ENCODE measurements around the gene FOXN3. TPM values are rescaled to one million over a fixed set of nuclear protein-coding genes. Genes with fewer than 3 reads are reported as not detected.
"Not testable (repeated sequence)": the region's sequence is repeated elsewhere in the genome, so short reads cannot be mapped to it uniquely, and the experiment has no call there.

FOXN3 gene
- total RNA-seq, 2 donors from 2014 or later = 75.3 to 104 TPM

- Mint-ChIP-seq H3K36me3 (peaks cover 19 to 37% of the 10 kb centered on the region in 2 donors), H3K27ac (peak overlapping the region in 1 of 2 donors; percentile 40), H3K9me3 (peaks cover 4% of the 10 kb centered on the region in 2 donors)
- ATAC-seq = no peak
- no peak for DNase-seq (ENCODE audit: low spot score in 2 of 2)
Measured at GRCh38 chr14:89175881-89176799, 240.9 kb downstream of the FOXN3 start.

- ATAC-seq (no peak), DNase-seq (ENCODE audit: low spot score in 2 of 2) (no peak)
- Mint-ChIP-seq H3K27ac (no peak overlapping the region), H3K9me3 (peaks cover 4% of the 10 kb centered on the region in 2 donors), H3K36me3 (peaks cover 28 to 55% of the 10 kb centered on the region in 2 donors)
Measured at GRCh38 chr14:89171628-89172027, 245.4 kb downstream of the FOXN3 start.

DNA sequence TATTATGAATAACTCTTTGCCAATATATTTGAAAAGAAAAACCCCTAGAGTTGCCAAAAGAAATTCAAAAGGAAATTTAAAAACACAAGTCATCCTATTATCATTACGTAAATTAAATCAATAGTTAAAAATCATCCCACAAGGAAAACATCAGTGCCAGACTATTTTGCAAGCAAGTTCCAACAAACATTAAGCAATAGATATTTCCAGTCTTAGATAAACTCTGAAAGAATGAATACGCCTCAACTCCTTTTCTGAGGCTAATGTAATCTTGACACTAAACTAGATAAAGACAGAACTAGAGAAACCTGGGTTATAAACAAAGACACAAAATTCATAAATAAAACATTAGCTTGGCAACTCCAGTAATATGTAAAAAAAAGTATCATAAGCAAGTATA is 245.9 kb downstream of the FOXN3 start:
- no peak for DNase-seq (ENCODE audit: low spot score in 2 of 2)
- Mint-ChIP-seq H3K9me3 (peaks cover 4% of the 10 kb centered on the region in 2 donors), H3K27ac (no peak overlapping the region), H3K36me3 (peaks cover 28 to 52% of the 10 kb centered on the region in 2 donors)
- no peak for ATAC-seq

DNA sequence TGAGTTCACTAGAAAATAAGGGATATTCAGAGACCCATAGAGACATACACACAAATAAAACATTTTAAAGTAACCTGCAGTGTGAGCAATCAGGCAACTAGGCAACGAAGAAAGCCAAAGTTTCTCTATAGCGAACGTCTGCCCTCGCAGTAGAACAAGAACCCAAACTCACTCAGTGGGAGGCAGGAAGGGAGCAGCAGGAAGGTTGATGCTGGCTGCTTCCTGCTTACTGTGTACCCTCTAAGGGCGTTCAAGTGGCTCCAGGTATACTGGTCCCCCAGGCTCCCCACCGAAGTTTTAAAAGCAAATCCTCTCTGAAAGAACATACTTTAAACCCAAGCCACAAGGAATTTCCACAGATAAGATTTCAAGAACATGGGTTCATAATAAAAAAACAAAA is 249.3 kb downstream of the FOXN3 start:
- ATAC-seq (no peak), DNase-seq (ENCODE audit: low spot score in 2 of 2) (no peak)
- Mint-ChIP-seq H3K27ac (peak overlapping the region in 1 of 2 donors; percentile 12), H3K36me3 (peaks cover 15 to 26% of the 10 kb centered on the region in 2 donors), H3K9me3 (peaks cover under 1% of the 10 kb centered on the region in 2 donors)

DNA sequence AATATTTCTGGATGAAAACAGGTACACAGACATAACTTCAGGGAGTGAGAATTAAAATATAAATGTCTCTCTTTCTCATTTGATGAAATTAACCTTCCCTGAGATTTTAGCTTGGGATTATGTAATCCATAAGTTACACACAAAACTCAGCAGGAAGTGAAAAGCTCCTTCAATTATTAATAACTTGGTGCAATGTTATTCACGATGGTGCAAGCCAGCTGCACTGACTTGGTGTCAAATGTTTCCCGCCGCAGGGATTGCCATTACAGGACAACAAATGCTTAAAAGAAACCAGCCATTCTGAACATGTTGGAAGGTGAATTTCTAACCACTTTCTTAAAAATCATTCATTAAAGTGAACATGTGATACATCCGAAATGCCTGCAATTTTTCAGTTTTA is 250.4 kb downstream of the FOXN3 start:
- Mint-ChIP-seq H3K27ac (no peak overlapping the region), H3K36me3 (peaks cover 20 to 30% of the 10 kb centered on the region in 2 donors), H3K9me3 (no peaks in the 10 kb centered on the region)
- DNase-seq (ENCODE audit: low spot score in 2 of 2) (no peak), ATAC-seq (no peak)

DNA sequence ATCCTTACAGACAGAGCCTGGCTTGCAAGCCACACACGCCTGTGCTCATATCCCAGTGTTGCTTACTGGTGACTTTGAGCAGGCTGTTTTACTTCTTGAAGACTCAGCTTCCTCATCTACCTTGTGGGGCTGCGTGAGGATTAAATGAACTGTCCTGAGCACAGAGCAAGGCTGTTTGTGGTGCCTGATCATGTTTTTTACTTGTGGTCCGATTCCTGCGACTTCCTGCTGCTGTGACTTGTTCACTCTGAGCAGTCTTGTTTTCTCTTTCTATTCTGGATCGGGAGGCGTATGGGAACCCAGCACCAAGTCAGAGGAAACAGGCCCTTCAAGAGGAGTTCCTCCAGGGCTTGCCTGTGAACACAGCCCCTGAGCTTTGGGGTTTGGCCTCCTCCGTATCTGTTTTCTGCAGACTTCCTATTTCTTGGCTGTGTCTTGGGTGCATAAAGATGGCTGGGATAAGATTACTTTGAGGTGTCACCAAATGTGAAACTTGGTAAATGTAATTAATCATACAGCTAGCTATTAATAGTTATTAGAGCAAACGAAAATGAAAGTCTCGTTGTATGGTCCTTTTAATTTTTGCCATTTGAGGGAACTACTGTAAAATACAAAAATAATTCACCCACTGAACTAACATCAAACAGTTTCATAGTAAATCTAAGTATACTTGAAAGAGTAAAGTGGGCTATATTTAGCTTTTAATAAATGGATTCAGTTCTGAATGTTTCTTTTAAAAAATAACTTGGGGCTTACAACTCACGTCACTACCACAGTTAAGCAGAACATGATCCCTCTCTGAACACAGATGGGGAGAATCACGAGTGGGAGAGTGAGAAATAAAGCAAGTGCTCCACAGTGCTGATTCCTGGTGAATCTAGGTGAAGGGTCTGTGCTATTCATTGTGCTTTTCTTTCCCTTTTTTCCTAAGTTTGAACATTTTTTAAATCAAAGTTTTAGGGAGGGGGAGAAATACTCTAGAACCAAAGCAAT is 251.5 kb downstream of the FOXN3 start:
- Mint-ChIP-seq H3K27ac (peak overlapping the region; percentile 63 to 78), H3K36me3 (peaks cover 23 to 29% of the 10 kb centered on the region in 2 donors), H3K9me3 (no peaks in the 10 kb centered on the region)
- DNase-seq (ENCODE audit: low spot score in 2 of 2) (no peak), ATAC-seq (peak; percentile 31 to 32)

DNA sequence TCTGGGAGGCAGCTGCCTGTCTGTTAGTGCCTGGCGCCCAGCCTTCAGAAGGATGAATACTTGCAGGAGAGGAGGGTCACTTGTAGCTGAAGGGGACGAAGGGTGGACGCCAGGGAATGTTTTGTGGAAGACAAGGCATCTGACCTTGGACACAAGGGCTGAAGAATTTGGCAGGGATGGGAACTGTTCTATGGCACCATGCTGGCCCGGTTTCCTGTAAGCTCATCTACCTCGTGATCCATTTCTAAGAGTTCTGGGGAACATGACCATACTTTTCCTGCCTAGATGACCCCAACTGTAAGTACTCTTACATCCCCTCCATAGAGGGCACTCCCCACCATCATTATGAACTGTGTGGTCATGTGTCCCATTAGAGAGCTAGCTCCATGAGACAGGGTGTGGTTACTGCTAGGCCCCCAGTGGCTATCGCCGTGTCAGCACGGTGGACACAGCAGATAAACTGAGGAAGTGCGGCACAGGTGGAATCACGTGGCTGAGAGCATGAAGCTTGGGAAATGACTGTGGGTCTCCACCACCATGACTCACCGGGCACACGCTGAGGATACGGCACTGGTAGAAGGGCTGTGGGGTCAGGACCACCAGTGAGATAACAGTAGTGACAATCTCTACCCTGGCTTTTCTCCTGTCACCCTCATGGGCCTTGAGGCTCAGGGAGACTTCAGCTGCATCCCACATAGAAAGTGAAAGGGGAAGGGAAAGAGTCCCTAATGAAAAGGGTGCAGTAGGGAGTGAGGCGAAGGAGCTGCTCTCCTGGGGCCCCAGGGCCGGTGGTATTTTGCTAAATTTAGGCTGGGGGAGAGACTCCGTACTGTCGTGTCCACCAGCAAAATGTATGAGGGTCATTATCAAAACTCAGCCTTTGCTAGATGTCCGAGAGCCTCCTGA is 252.6 kb downstream of the FOXN3 start:
- ATAC-seq (peak; percentile 40 to 67), DNase-seq (ENCODE audit: low spot score in 2 of 2) (no peak)
- Mint-ChIP-seq H3K36me3 (peaks cover 26 to 27% of the 10 kb centered on the region in 2 donors), H3K9me3 (no peaks in the 10 kb centered on the region), H3K27ac (peak overlapping the region; percentile 70 to 78)

- H3K9me3 Mint-ChIP-seq = no peaks in the 10 kb centered on the region
- H3K36me3 Mint-ChIP-seq = peaks cover 18 to 19% of the 10 kb centered on the region in 2 donors
- no peak overlapping the region for H3K27ac Mint-ChIP-seq
- DNase-seq (ENCODE audit: low spot score in 2 of 2) (no peak), ATAC-seq (no peak)
Measured at GRCh38 chr14:89163031-89163636, 253.9 kb downstream of the FOXN3 start.

DNA sequence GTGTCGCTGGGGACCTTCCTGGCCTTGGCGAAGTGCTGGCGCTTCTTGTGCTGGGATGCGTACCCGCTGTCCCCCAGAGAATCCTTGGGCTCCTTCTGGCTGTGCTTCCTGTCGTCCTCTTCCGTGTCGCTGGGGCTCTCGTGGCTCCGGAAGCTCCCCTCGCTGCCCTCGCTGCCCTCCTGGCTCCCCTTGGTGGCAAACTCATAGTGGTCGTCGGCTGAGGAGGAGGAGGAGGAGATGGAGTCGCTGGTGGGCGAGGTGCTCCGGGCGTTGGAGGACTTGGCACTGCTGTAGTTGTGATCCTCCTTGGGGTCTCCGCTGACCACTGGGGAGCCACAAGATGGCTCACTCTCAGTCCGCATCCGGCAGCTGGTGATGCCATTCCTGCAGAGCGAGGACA is 254.4 kb downstream of the FOXN3 start:
- H3K36me3 Mint-ChIP-seq = peaks cover 17 to 18% of the 10 kb centered on the region in 2 donors
- DNase-seq (ENCODE audit: low spot score in 2 of 2) (no peak), ATAC-seq (no peak)
- no peaks in the 10 kb centered on the region for H3K9me3 Mint-ChIP-seq
- H3K27ac Mint-ChIP-seq = no peak overlapping the region

DNA sequence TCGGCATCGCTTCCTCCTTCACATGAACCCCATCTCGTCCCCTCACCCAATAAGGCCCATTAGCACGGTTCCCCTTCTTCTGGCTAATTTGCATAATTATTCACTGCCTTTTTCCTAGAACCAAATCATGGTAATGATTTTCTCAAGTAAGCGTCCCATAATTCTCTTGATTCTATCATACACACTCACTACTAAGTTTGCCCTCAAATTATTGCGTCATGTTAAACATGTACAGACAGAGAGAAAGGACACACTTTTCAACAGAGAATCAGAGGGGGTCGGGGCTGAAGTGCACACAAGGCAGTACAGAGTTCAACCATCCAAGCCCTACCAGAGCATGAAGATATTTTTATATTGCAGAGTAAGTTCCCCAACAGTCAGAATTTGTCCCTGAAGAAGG is 256.6 kb downstream of the FOXN3 start:
- DNase-seq (ENCODE audit: low spot score in 2 of 2) (no peak), ATAC-seq (no peak)
- no peaks in the 10 kb centered on the region for H3K9me3 Mint-ChIP-seq
- H3K36me3 Mint-ChIP-seq = peaks cover 12 to 17% of the 10 kb centered on the region in 2 donors
- H3K27ac Mint-ChIP-seq = no peak overlapping the region

GRCh38 chr14:89158701-89159100 is 258.3 kb downstream of the FOXN3 start:
- ATAC-seq (no peak), DNase-seq (ENCODE audit: low spot score in 2 of 2) (no peak)
- H3K36me3 Mint-ChIP-seq = peaks cover 12 to 17% of the 10 kb centered on the region in 2 donors
- peak overlapping the region in 1 of 2 donors; percentile 66 for H3K27ac Mint-ChIP-seq
- H3K9me3 Mint-ChIP-seq = no peaks in the 10 kb centered on the region

GRCh38 chr14:89158104-89158503 is 258.9 kb downstream of the FOXN3 start:
- not testable (repeated sequence) for H3K9me3 Mint-ChIP-seq; H3K27ac Mint-ChIP-seq; DNase-seq (ENCODE audit: low spot score in 2 of 2); ATAC-seq
- peaks cover 12 to 16% of the 10 kb centered on the region in 2 donors for H3K36me3 Mint-ChIP-seq

DNA sequence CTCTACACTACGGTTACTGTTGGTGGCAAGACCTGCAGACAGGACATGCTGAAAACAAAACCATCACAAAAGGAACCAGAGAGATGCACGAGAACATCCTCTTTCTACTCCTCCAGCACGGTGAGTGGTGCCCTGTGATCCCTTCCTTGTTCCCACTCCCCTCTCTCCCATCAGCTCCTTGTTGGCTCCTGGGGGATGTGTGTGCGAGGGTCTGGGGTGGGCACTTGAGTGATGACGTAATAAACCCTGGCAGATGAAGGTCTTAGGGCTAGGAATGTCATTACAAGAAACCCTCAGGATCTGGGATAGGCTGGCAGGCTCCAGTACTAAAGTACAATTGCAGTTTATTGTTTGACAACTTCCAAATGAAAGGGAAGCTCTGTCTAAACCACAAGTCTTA is 261.5 kb downstream of the FOXN3 start:
- H3K36me3 Mint-ChIP-seq = peaks cover 5 to 7% of the 10 kb centered on the region in 2 donors
- H3K9me3 Mint-ChIP-seq = peaks cover 4 to 11% of the 10 kb centered on the region in 2 donors
- DNase-seq (ENCODE audit: low spot score in 2 of 2) (no peak), ATAC-seq (no peak)
- H3K27ac Mint-ChIP-seq = no peak overlapping the region

- not testable (repeated sequence) for H3K36me3 Mint-ChIP-seq; DNase-seq (ENCODE audit: low spot score in 2 of 2); ATAC-seq; H3K27ac Mint-ChIP-seq
- H3K9me3 Mint-ChIP-seq = peaks cover 4 to 11% of the 10 kb centered on the region in 2 donors
Measured at GRCh38 chr14:89151693-89152092, 265.3 kb downstream of the FOXN3 start.

- ATAC-seq = no peak
- DNase-seq (ENCODE audit: low spot score in 2 of 2) = no peak
- H3K36me3 Mint-ChIP-seq = no peaks in the 10 kb centered on the region
- H3K9me3 Mint-ChIP-seq = no peaks in the 10 kb centered on the region
- no peak overlapping the region for H3K27ac Mint-ChIP-seq
Measured at GRCh38 chr14:89146274-89146673, 270.8 kb downstream of the FOXN3 start.

Data from activated naive CD4-positive, alpha-beta T cell treated with anti-CD3 and anti-CD28 coated beads, Interleukin-2, amount 50 U/mL, for 72 hours (primary cell).